ENCODE data around the gene MTUS2.

GRCh38 chr13:29227576-29227975, 407.4 kb downstream of the MTUS2 start:
- TF ChIP-seq SUZ12 (IDR thresholded peaks at IDR 0.05) (no peak), BHLHE40 (IDR thresholded peaks at IDR 0.05; ENCODE audit: borderline replicate concordance) (no peak), TARDBP (IDR thresholded peaks at IDR 0.05) (no peak), ZNF384 (IDR thresholded peaks at IDR 0.05) (no peak), HDGF (IDR thresholded peaks at IDR 0.05; ENCODE audit: borderline replicate concordance) (no peak), FOXM1 (IDR thresholded peaks at IDR 0.05; ENCODE audit: borderline replicate concordance) (no peak), SP1 (IDR thresholded peaks at IDR 0.05) (no peak), NFRKB (IDR thresholded peaks at IDR 0.05) (no peak), CTBP1 (IDR thresholded peaks at IDR 0.05; ENCODE audit: borderline replicate concordance) (no peak), FOXA1 (IDR thresholded peaks at IDR 0.05) (no peak)

All from HEK293T (cell line).